ENCODE results near the gene TBL1XR1.
"Not testable (repeated sequence)": the region's sequence is repeated elsewhere in the genome, so short reads cannot be mapped to it uniquely, and the experiment has no call there.

Gene TBL1XR1

DNA sequence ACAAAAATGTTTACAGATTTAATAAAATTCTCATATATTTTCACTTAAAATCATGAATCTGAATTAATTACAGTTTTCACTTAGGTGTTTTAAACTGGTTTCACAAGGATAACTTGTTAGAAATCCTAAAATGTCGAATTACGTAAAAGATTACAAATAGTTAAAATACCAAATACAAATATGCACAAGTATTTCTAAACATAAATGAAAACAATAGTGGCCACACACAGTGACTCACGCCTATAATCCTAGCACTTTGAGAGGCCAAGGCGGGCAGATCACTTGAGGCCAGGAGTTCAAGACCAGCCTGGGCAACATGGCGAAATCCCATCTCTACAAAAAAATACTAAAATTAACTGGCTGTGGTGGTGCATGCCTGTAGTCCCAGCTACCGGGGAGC lies 10.9 kb upstream of the TBL1XR1 start:
- no peak for DNase-seq

DNA sequence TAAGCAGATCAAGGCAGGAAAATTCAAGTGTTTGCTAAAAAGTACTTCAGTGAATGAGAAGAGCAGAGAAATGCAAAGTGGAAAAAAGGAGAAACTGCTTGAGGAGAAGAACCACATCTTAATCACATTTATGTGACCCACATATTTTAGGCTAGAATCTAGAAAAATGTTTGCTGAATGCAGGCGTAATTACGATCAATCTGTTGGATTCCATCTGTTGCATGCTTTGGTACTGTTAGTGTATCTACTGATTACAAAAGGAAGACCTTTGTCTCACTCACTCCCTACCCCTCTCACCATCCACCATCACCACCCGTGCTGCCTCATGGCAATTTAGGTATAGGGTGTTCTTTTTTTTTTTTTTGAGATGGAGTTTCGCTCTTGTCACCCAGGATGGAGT lies 9.7 kb upstream of the TBL1XR1 start:
- no peak for DNase-seq

DNA sequence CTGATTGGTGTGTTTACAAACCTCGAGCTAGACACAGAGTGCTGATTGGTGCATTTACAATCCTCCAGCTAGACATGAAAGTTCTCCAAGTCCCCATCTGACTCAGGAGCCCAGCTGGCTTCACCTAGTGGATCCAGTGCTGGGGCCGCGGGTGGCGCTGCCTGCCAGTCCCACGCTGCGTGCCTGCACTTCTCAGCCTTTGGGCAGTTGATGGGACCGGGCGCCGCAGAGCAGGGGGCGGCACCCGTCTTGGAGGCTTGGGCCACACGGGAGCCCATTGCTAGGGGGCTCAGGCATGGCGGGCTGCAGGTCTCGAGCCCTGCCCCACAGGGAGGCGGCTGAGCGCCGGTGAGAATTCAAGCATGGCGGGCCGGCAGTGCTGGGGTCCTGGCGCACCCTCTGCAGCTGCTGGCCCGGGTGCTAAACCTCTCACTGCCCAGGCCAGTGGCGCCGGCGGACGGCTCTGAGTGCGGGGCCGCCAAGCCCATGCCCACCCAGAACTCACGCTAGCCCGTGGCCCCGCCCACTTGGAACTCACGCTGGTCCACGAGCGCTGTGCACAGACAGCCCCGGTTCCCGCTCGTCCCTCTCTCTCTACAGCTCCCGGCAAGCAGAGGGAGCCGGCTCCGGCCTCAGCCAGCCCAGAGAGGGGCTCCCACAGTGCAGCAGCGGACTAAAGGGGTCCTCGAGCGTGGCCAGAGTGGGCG lies 6.6 kb upstream of the TBL1XR1 start:
- no peak for DNase-seq

DNA sequence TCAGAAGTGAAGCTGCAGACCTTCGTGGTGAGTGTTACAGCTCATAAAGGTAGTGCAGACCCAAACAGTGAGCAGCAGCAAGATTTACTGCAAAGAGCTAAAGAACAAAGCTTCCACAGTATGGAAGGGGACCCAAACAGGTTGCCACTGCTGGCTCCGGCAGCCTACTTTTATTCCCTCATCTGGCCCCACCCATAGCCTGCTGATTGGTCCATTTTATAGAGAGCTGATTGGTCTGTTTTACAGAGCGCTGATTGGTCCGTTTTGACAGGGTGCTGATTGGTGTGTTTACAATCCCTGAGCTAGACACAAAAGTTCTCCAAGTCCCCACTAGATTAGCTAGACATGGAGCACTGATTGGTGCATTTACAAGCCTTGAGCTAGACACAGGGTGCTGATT lies 5.7 kb upstream of the TBL1XR1 start:
- DNase-seq, result not testable (repeated sequence)

DNA sequence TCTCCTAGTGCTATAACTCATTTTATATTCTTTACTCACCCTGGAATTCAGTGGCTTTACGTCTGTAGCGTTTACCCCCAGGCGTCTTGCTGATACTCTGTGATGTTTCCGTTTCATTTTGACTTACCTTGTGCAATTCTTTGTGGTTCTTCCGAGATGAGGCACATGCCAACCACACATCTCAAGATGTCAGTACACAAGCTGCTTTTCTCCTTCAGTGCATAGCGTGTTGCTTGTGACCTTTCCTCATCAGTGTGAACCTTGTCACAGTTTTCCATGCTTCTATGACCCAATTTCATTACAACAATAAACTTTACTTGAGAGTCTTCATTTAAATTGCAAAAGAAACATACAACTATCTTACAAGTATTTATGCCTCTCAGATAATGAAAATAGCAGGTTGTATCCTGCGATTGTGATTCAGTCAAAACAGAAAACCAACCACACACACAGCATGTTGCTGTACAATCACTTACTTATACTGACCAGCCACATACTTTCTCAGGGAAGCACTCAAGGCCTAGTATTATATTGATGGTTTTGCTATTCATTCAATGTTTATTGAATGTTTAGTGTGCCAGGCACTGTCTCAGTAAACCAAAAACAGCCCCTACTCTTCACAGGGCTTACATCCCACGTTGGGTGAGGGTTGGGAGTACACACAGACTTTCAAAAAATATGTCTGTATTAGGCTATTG lies 4.6 kb upstream of the TBL1XR1 start:
- no peak for DNase-seq

DNA sequence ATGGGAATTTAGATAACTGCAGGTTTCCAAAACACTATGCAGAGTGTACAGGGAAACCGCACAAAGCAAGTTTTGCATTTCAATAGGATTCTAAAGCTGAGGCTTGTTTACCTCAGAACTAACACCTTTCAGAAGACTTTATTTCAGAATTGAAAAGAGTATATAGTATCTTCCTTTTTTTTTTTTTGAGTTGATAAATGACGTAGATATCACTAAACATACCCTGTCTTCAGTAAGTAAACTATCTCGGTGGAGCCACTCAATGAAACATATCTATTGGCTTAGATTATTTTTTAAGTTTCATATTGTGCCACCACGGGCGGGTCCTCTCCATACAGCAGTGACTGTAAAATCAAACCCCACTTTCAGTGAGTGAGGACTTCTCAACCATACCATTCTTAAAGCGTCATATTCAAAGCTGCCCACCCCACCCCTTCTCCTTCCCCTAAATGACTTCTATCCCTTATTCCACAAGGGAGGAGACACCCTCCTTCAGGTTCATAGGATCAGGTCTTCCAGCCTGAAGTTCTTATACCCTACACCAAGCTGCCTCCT lies 2.0 kb upstream of the TBL1XR1 start:
- no peak for DNase-seq

DNA sequence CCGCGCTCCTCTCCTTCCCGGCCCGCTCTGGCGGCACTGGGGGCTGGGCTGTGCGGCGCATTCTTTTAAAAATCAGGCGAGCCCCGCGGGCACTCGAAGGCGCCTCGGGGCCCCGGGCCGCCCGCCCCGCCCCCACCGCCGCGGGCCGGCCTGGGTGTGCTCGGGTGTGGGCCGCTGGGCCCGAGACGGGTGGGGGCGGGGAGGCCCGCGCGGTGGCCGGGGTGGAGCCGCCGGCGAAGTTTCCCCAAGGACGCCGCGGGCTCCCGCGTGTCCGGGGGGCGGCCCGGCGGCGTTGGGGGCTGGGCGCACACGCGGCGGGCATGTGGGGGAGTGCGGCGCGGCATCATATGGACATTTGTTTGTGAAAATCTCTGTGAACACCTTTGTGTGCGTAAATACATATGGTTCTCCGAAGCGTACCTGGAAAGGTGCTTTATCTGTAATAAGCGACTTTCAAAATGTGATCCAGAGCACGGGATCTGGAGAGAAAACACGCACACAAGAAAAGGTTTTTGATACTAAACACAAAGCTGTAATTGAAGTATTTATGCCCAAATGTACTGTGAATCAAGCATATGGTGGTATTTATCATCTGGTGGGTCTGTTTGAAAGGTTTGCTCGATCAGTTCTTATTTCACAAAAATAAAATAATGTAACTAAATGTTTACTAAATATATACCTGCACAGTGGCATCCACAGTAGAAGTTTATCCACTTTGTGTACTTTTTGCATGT lies 612 bp upstream of the TBL1XR1 start:
- DNase-seq, result peak; percentile 88

DNA sequence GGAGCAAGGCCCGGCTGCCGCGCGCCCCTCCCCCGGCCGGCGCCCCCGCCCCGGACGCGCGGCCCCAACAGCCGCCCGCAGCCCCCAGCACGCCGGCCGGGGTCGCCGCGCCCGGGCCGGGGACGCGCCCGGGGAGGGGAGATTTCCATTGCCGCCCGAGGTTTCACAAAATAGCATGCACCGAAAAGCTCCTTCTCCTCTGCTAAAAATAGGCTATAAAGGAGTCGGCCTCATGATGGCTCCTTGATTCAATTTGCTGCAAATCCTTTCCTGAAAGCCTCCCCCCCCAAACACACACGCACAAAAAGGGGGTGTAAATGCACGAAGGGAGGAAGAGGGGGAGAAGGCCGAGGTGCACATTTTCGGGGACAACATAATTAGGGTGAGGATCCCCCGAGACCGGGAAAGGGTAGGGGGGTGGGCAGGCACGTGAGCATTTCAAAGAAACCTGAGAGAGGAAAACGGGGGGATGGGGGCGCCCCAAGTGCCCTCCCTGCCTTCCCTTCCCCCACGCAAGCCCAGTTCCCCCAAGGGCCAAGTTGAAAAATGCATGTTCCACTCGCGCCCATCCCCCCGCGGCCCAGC lies 734 bp downstream of the TBL1XR1 start:
- DNase-seq, result no peak

DNA sequence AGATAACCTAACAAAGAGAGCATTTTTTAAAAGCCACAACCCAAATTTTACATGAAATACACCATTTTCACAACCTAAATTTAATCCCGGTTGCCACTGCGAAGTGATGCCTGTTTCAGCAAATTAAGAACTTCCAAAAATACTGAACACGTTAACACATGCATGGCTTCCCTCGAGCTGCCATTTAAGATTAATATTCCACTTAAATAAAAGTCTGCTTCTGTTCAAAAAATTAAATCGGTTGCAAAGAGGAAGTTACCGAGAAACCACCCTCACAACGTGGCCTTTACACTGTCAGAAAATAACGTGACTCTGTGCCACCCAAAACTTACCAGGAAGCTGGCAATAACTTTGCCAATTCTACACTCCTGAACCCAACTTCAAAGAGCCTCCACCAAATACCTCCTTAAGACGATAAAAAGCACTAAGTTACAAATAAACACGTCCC lies 1.2 kb downstream of the TBL1XR1 start:
- DNase-seq, result no peak

DNA sequence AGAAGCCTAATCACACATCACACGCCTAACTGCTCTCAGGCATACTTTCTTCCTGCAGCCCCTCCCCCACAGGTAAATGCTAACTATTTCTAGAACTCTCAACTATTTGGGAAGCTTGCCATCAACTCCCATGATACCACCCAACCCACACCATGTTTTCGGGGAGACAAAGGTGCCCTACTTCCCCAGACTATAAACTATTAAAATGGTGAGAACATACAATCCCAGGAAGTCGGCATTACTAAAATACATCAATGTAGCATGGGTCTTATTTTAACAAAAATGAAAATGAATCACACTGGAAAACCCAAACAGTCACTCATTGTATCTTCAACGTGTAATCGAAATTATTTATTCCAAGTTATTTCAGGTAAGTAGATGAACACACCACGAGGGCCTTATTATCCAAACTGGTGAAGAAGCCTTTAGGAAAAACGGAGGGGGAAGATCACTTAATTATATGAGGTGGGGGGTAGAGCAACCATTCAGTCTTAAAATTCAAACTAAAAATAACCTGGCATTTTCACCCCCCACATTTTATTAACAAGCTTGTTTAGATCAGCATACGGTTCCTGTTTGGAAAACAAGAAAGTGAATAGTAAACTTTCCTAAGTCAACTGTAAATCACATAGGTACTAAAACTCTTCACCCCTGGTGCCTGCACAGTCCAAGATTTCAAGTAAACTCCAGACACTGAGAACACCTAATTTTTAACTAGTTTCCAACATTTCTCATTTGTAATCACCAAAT lies 1.9 kb downstream of the TBL1XR1 start:
- DNase-seq, result no peak

DNA sequence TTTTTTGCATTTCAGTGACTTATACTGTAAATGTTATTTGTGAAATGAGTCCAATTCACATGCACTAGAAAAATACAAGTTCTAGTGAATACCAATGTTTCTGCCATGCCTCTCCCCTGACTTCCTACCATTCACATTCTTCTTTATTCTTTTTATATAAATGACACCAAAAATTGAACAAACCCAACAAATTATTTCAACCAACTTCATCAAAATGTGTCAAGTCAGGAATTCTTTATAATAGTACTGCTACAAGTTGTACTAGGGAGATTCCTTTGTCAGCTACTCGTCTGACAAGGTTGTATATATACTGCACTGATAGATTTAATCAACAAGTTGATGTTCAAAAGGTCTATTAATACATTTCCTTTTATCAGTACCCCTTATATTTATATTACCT lies 3.0 kb downstream of the TBL1XR1 start:
- DNase-seq, result no peak

DNA sequence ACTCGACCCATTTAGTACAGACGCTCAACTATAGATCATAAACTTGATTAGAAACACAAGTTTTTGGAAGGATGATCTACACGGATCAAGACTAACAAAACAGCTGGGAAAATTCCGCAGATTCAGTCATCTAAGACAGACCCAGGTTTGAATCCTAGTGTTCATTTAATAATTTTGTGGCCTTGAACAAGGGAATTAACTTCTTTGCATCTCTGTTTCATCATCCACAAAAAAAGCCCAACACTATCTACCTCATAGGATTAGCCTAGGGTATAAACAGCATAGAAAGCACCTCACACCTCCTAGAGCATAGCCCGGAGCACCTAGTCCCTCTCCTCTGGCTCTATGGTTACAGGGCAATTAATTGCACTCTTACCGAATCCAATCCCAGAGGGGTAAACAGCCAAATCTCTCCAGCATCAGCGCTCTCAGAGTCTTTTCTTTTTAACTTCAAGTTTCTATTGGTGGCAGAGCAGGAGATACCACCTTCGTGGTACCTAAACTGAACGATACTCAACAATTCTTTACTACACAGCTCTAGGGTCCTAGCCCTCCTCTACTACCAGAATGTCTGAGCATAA lies 3.5 kb downstream of the TBL1XR1 start:
- no peak for DNase-seq

DNA sequence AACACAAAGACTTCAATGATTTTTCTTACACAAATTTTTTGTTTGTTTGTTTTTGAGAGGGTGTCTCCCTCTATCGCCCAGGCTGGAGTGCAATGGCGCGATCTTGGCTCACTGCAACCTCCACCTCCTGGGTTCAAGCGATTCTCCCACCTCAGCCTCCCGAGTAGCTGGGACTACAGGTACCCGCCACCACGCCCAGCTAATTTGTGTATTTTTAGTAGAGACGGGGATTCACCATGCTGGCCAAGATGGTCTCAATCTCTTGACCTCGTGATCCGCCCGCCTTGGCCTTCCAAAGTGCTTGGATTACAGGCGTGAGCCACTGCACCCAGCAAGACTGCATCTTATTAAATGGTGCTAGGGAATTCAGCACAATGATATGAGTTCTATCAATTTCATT lies 4.0 kb downstream of the TBL1XR1 start:
- DNase-seq, result not testable (repeated sequence)

DNA sequence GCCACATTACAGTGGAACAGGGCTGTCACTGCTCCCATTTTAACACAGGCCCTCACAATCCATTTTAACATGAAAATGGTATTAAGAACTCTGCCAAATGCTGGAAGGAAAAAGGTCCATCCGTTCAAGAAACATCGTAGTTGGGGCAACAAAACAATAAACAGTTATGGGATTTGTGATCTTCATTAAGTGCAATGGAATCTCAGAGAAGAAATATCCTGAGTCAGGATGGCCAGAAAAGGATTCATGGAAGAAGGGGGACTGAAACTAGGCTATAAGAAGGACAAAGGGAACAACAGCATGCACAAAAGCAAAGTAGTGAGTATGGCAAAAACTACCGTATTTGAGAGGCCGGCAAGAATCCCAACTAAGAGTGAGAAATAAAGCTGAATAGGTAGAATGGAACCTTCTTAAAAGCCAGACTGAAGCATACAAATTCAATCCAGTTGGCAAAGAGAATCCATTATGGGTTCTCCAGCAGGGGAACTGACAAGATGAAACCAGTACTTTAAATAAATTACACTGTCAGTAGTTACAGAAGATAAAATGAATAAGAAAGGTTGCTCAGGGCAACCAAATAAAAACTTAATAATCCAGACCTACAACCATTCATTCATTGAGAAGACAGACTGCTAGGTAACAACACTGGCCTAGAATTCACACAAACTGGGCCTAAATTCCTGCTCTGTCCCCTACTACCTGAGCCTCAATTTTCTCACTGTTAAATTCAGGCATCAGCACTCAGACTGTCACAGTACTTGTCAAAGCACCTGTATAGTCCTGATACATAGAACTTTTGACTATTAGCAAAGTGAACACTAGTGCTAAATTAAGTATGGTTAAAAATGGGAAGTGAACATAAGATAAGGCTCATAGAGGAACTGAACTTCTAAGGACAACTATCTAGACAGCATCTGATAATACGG lies 6.3 kb downstream of the TBL1XR1 start:
- no peak for DNase-seq

DNA sequence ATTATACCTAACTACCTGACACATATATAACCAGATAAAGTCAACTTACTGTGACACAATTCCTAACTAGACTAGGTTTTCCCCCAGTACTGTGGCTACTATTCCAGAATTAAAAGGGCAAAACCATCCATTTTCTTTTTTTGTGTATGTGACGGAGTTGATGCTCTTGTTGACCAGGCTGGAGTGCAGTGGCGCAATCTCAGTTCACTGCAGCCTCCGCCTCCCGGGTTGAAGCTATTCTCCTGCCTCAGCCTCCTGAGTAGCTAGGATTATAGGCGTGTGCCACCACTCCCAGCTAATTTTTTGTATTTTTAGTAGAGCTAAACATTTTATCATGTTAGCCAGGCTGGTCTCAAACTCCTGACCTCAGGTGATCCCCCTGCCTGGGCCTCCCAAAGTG lies 7.1 kb downstream of the TBL1XR1 start:
- DNase-seq, result not testable (repeated sequence)

DNA sequence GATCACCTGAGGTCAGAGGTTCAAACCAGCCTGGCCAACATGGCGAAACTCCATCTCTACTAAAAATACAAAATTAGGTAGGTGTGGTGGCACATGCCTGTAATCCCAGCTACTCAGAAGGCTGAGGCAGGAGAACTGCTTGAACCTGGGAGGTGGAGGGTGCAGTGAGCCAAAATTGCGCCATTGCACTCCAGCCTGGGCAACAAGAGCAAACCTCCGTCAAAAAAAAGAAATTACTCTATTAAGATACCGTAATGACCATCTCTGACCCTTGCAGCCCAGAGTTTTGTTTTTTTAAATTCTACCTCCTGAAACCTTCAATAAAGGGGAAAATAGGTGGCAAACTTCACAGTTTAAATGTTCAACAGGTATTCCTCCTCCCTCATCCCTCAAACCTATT lies 9.0 kb downstream of the TBL1XR1 start:
- not testable (repeated sequence) for DNase-seq

DNA sequence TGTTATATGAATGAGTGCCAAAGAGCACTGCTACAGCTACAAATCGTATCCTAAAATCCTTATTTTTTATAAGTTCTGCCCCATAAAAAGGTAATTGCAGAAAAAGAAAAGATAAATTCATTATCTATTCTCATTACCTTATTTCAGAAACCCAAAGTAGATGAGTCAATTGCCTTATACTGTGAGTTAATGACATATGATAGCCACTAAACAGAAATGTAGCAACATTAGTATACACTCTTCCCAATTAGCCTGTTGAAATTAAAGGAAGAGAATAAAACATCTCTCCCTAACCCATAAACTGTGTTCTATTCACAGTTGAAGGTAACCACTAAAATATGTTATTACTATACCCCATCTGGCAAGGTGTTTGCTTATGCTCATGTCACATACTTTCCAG lies 11.0 kb downstream of the TBL1XR1 start:
- no peak for DNase-seq

DNA sequence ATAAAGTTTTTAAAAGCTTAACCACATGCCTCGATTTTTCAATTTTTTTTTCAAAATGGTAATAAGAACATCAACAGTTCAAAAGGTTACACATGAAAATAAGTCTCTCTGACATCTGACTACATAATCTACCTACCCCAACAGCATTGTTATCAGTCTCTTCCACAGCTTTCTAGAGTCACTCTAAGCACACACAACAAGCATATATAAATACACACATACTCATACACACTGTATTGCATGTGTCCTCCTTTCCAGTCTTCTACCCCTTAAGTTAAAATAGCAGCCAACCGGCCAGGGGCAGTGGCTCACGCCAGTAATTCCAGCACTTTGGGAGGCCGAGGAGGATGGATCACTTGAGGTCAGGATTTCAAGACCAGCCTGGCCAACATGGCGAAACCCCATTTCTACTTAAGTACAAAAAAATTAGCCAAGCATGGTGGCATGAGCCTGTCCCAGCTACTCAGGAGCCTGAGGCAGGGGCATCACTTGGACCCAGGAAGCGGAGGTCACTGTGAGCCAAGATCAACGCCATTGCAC lies 12.2 kb downstream of the TBL1XR1 start:
- DNase-seq, result no peak

DNA sequence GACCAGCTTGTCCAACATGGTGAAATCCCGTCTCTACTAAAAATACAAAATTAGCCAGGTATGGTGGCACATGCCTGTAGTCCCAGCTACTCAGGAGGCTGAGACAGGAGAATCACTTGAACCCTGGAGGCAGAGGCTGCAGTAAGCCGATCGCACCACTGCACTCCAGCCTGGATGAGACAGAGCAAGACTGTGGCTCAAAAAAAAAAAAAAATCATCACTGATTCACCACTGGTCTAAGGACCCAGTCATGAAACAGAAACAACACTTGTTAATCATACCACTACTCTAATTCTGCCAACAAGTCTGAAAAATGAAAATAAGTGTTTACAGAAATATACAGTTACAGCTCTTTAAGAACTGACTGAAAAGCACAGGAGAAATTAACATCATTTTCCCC lies 12.7 kb downstream of the TBL1XR1 start:
- not testable (repeated sequence) for DNase-seq

DNA sequence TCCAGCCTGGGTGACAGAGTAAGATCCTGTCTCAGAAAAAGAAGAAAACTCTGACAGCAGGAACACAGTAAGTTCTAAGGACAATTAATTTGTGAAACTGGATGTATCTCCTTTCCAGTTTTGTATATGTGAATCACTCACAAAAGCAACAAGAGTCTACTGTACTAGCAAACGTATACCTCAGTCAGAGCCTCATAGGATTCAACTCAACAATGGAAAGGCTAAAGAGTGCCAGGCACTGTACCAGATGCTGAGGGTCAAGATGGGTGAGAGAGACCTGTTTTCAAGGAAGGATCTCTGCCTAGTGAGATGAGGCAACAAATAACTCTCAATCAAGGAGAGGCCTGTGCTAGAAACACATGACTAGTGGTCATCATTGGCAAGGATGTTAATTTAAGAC lies 14.9 kb downstream of the TBL1XR1 start:
- DNase-seq, result no peak

DNA sequence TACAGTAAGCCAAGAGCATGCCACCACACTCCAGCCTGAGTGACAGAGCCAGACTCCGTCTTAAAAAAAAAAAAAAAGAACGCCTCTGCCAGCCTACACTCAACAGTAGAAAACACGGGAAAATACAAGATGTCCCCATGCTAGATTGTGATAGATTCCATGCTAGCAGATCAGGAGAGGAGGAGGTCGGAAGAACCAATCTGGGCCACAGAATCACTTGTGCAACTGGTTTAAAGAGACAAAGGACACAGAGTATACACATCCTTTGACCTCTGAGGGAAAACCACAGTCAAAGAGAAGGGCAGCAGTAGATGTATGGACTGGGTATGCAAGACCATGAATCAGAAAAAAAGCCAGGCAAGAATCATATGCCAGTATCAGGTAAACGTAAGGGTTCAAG lies 15.9 kb downstream of the TBL1XR1 start:
- no peak for DNase-seq

Data from NCI-H2171 (cell line).